Hepatocyte (in vitro differentiated cells): Measurements from ENCODE around the gene FMNL2.

Source experiments
- CTCF ChIP-seq: fragments of 200-600 bp; sonication (generic); IDR thresholded peaks from 2 replicates; pipeline ENCODE4 v1.5.1; 2016; ENCODE audit warnings: antibody characterized with exemption, mild to moderate bottlenecking; ENCODE audit not compliant: poor library complexity
- EZH2 ChIP-seq: fragments of 200-600 bp; sonication (generic); IDR thresholded peaks from 2 replicates; pipeline ENCODE4 v1.6.1; 2016; ENCODE audit warnings: antibody characterized with exemption, mild to moderate bottlenecking, borderline replicate concordance

GRCh38 chr2:152465541-152465940 lies 130.6 kb downstream of the FMNL2 start:
- TF ChIP-seq CTCF (no peak), EZH2 (no peak)
